Hematopoietic multipotent progenitor cell treated with erythropoietin and hydrocortisone succinate and interleukin-3 and kit ligand, for 8 days (in vitro differentiated cells): ENCODE measurements around the gene GALNT2.

Experiments
- DNase-seq: peaks from one replicate; pipeline ENCODE4 v3.0.0-alpha.2; 2015

Gene GALNT2

DNA sequence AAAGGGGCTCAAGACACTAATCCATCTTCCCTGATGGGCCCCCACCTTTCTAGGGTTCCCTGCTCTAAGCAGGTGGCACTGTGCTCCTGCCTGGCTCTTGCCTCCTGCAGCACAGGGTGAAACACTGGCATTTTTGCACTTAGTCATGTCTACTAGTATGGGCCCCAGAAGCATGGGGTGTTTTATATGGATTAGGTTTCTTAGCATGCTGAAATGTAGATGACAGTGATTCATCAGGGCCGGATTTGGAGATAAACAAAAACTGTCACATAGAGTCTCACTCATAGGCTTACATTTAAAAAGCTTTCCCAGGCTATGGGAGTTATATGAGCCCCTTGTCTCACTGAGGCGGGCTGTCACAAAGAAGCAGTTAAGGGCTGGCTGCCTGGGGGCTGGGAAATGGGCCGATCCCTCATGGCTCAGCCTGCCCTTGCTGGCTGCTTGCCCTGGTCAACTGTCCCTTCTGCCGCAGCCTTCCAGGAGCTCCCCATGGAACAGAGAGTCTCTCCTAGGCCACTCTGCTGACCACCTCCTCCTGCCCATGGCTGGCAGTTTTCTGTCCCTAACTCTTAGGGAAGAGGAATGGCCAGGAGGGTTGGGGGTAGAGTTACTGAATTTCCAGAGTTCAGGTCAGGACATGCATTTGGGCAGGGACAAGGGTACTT is 6.5 kb downstream of the GALNT2 start:
- DNase-seq = peak; percentile 55

DNA sequence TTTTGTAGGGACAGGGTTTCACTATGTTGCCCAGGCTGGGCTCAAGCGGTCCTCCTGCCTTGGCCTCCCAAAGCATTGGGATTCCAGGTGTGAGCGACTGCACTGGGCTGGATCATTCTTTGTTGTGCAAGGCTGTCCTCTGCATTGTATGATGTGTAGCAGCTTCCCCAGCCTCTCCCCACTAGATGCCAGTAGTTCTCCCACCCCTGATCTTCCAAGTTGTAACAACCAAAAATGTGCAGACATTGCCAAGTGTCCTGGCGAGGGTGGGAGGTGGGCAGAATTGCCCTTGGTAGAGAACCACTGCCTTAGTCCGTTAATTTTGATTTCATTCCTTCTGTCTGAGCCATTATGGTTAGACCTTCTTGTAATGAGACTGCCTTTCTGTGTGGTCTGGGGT is 7.2 kb downstream of the GALNT2 start:
- DNase-seq = no peak

DNA sequence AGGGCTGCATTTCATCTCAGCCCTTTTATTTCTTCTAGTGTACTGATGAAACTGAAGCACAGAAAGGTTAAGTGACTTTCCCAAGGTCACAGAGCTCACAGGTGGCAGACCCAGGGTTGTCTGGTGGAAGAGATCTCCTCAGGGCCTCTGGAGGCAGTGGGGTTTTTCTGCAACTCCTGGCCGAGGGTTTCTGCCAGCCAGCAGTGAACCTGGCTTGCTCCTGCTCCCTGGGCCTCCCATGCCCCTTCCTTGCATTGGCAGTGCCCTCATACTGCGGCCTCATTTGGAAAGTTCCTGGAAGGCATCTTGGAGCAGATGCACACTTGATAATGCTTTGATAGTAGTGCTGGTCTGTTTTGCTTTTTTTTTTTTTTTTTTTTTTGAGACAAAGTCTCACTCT is 7.7 kb downstream of the GALNT2 start:
- no peak for DNase-seq

DNA sequence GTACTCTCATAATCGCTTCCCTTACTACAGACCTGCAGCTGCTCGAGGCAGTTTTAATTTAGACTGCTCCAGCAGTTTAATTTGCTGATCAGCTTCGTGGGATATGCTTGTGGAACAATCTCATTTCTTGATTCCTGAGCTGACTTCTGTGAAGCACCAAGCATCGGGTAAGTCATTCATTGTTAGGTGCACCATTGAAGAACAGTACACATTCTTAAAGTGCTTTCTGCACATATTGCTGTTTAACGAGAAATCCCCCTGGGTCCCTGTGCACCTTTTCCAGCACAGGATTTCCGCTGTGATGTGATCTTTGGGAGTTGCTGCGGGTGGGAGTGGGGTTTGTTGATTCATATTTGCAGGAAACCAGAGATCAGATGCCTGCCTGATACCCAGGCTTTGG is 9.1 kb downstream of the GALNT2 start:
- no peak for DNase-seq

DNA sequence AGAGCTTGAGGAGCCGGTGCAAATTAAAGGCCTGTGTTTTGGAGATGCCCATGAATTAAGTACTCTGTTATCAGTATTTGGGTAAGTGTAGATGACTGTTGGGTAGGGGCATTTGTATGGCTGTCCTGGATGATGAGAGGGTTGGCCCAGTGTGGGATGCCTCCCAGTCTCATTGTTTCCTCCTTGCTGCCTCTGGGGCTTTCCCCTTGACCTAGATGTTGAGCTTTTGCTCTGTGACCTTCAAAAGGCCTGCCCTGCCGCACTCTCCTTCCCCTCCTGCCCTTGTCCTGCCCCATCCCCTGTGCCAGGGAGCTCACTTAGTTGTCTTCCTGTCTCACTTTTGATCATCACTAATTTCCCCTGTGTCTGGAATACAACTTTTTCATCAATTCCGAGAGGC is 10.0 kb downstream of the GALNT2 start:
- DNase-seq = no peak

DNA sequence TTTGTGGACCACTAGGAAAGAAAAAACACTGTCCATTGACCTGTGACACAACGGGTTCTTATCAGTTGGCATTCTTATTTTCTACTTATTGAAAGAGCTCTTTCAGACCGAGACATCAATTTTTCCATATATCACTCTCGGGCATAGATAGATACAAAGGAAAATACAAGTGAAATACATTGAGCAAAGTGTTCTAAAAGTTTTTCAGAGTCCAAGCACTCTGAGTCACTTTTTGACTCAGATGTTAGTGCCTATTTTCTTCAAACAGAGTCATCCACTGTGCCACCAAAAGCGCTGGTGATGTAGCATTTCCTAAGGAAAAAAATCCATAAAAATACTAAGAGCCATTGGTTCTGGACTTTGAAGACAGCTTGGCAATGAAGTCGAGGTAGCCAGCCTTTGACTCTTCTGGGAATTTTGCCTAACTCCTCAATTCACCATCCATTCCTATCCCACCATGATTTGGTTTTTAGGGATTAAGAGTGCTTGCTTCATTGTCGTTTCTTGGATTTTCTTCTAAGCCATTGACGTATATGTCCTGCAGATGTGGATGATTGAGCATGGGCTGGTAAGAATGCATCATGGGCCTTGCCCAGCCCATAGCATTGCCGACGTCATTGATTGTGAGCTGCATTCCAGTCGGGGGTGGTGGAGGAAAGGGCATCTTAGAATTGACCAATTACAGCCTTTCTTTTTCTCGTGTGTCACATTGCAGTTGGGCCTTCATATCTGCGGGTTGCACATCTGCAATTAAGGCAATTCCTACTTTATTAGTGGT is 10.6 kb downstream of the GALNT2 start:
- no peak for DNase-seq

DNA sequence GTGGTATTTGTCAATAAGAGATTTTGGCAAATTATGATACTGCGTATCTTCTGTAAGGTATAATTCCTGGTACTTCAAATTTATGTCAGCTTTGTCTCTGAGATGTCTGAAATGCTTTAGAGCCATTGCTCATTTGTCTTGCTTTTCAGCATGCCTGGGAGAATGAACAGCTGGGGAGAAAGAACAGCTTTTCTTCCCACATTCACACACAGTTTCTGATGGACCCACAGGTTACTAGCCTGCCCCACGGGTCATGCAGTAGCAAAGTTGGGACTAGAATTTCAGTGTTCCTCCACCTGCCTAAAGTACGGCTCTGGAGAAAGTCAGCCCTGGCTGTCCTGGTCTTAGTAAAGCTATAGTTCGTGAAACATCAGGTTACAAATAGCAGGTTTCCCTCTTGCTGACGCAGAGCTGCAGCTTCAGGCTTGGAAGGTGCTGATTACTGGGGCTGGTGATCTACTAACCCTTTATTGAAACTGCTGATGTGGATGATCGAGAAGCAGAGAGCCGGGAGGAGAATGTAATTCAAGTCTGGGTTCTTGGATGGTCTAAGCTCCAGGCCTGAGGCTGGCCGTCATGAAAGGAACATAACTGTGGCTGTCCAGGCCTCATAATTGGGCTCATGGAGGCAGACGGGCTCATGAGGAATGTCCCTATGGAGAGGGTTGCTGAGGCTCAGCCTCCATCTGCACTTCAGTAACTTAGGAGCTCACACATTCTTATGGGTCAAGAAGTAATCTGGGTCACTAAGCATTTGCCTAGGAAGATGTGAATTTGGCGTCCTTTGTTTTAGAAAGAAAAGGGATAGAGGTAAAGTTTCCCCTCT is 12.4 kb downstream of the GALNT2 start:
- no peak for DNase-seq

DNA sequence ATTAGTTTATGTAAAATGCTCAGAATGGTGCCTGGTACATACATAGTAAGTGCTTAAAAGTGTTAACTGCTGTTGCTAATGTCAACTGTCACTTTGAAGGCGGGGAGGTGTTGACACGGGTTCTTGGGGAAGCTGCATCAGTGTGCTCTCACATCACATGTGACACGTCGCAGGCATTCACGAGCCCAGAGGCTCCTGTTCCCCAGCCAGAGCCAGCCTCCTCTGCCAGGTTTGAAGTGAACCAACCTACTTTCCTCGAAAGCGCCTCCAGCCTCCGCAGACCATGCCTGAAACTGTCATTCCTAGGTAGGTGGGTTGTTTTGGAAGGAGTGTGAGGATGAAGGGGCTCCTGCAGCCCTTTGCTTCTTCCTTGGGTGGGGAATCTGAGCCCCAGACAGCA is 13.8 kb downstream of the GALNT2 start:
- DNase-seq = no peak

DNA sequence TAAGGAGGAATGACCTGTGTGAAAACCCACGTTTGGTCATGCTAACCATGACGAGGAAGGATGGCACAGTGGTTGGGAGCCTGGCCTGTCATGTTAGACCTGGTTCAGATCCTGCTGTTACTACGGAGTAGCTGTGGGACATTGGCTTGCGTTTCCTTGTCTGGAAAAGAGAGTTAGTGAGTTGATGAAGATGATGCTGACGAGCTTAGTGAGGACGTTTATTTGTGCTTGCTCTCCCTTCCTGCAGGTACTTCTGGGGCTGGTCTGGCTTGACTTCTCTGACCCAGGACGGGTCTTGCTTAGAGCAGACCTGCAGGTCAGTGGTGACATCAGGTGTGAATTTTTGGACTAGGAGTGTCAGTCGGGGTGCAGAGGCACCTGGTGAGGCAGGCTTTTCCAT is 14.7 kb downstream of the GALNT2 start:
- DNase-seq = no peak

DNA sequence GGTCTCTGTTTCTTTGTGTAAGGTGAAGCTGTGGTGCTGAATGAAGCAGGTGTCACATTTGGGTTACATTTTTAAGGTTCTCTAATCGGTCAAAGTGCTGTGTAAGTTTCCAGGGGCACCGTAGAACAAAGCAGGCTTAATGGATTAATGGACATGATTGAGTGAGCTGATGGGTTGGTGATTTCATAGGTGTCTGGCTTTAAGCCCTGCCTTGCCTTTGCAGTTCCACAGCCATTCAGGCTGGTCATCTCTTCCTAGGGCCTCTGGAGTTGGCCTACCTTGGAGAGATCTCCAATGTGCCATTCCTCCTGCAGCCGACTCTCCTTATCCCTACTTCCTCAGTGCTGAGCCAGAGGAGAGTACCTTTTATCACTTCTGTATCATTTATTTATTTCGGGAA is 15.2 kb downstream of the GALNT2 start:
- no peak for DNase-seq

DNA sequence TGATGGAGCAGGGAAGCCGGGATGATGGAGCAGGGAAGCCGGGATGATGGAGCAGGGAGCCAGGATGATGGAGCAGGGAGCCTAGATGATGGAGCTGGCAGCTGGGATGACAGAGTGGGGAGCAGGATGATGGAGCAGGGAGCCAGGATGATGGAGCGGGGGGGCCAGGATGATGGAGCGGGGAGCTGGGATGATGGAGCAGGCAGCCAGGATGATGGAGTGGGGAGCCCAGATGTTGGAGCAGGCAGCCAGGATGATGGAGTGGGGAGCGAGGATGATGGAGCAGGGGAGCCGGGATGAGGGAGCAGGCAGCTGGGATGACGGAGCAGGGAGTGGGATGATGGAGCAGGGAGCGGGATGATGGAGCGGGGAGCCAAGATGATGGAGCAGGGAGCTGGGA is 16.0 kb downstream of the GALNT2 start:
- no peak for DNase-seq

DNA sequence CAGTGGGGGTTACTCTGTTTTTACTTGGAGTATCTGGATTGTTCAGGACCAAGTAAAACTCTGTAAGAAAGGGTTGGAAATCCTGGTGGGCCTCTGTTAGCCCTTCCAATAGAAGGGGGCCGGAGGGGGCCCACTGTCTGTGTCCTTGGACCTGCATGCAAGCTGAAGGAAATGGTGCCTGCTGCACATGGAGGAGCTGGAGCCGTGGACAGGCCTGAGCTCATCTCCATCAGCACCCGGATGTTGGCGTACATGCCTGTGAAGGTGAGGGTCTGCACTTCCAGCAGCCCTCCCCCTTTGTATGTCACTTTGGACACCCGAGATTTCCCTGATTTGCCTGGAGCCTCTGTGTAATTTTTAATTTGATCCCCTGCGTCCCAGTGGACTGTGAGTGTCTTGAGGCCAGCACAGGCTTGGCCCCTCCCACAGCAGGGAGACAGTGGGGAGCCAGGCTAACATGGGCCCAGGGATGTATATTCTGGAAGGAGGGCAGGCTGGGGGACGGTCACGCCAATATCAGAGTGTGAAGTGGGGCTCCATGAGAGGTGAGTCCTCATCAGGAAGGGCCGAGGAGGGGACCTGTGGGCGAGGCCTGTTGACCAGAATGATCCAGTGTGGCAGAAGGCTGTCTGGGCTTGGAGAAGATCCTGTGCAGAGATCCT is 16.8 kb downstream of the GALNT2 start:
- DNase-seq = no peak

DNA sequence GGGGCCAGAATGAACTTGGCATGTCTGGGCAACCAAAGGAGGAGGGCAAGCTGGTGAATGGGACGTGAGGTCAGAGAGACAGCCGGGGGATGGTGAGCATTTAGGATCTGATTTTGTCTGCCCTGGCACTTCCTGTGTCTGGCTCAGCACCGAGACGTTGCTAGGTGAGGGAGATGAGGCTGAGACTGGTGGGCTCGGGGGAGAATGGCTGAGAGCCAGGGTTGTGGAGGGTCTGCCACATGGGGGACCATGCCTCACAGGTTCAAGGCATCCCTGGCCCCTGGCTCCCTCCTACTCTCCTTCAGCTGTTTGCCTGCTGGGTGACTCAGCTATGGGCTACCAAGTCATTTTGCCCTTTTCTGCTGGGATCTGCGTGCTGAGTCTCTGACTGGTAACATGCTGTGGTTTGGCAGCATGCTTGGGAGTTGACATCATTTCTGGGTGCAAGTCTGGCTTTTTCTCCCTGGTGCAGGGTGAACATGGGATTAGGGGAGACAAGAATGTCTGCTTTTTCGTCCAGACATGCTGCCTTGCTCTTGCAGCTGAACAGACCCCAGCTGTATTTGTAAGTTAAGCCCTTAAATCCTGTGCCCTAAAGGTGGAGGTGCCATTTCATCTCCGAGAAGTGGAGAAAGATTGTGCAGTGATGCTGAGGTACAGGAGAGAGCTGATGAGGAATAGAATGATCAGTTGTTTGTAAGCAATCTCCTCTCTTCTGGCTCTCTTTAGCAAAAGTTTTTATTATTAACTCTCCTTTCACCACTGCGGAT is 17.6 kb downstream of the GALNT2 start:
- DNase-seq = peak; percentile 57

DNA sequence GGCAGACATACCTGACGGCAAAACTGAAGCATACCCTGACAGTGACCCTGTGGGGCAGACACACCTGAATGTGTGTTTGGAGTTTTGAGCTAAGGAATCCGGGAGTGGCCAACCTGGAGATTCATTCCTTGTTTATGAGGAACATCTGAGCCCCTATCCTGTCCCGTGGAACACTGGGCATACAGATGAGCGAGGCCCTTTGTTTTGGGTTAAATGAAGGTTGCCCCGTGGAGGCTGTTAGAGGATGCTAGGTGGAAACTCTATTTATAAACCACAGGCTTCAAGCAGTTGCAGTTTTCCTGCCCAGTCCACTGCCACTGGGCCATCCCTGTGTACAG is 18.1 kb downstream of the GALNT2 start:
- no peak for DNase-seq

DNA sequence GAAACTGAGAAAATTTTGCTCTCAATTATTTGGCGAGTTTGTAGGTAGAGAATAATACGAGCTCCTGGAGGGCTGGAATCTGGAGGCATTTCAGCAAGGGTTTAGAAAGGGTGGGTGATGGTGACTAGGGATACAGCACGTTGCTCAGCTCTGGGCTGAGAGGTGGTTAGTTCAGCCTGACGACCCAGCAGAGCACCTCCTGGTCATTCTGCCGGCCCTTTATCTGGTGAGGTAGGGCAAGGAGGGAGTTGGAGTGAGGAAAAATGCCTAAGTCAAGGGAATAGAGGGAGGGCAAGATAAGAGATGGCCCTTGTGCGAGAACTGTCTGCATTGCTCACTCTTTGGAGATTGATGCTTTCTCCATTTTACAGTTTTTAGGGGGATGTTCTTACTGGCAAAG is 19.1 kb downstream of the GALNT2 start:
- no peak for DNase-seq

DNA sequence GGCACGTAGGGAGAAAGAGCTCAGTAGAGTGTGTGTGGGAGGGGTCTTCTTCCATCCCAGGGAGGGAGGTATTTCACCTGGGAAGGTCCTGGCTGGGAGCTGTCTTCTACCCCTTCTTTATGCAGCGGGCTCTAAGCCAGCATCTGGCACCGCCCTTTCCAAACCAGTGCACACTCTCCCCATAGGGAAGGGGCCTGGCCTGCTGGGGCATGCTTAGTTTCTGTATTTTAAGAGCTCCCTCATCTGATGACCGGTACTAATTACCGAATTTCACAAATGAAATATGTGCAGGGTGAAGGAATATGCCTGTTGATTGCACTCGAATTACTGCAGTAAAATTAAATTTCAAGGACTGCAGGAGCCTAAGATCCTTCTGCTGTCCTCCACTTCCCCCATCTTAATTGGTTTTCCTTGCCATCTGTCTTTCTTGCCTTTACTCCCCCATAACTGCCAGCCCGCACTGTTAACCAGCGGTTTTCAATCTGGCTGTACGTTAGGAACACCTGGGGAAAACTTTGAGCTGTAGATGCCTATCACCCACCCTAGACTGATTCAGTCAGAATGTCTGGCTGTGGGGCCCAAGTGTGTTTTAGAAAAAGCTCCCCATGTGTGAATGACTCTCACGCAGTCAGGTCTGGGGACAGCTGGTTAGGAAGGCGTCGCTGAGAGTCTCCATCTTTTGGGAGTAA is 20.1 kb downstream of the GALNT2 start:
- no peak for DNase-seq

DNA sequence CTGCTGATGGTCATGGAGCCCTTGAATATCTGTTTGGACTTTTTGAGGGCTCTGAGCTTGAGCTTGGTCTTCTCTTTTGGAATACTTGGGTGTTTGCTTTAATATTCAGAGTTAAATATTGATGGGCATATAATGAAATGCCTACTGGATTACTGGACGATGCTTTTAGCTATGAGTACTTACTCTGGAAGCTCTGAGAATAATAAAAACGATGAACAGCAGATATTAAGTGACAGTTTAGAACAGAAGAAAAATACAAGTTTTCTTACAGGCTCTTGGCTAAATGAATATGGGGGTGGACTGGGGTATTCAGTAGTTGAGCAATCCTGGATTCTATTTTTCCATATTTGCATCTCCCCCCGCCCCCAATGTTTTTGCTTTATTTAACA is 20.7 kb downstream of the GALNT2 start:
- DNase-seq = no peak

DNA sequence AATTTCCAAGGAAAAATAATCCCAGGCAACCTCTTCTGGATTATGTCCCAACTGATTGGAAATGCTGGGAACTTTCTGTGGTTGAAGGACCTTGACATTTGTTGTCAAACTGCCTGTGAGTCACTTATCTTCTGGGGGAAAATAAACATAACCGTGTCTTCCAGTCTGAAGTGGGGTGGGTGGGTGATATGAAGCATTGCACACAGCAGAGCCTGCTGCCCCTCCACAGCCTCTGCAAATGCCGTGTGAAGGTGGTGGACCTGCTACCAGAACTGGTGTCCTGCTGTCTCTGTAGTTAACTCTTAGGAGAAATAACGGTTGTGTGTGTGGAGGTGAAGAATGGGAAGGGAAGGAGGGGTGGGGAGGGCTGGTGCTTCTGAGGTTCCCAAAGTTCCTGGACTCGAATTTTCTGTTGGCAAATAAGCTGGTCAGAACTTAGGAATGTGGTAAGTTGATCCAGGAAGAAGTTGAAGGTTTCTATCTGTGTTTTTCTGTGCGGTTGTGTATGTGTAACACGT is 23.2 kb downstream of the GALNT2 start:
- DNase-seq = no peak

DNA sequence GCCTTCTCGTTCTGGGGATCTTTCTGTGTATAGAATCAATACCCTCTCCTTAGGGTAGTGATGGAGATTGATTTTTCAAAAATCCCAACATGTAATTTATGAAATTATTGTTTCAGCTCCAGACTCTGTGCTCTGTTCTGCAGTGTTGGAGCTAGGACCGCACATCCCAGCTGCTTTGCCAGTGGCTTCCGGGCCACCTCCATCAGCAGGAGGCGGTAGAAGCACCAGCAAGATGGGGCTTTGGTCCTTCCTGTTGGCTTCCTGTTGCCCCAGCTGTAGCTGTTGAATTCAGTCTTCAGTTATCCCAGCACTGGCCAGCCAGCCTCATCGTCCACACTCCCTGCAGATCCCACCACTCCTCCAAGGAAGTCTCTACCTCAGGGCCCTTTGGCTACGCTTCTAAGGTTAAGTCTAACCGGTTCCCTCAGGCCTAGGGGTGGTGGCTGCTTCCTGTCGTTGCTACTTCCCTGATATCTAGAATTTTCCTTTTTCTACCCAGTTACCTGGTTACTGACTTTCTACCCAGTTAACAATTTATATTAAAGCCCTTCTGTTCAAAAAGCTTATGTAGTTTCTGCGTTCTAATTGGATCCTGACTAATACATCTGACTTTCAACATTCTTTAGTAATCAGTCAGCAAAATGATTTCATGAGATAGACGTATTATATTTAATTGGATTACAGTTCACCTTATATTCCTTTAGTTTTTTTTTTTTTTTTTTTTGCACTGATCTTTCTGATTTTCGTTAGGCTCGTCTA is 24.6 kb downstream of the GALNT2 start:
- DNase-seq = no peak

DNA sequence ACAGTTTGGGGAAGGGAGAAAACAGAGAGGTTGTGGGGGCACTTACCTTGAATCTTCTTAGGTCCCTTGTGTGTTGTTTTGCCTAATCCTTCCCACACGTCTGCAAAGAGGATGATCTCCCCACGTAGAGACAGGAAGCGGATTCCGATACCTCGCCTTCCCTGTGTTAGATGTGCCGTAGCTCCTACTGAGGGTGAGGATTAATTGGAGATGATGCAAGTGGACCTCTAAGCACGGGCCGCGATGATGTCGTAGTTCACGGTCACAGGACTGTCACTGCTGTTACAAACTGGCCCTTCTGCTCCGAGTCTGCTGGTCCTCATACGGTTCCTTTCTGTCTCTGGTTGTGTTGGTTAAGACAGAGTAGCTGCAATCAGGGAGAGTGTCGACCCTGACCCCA is 27.7 kb downstream of the GALNT2 start:
- DNase-seq = no peak

DNA sequence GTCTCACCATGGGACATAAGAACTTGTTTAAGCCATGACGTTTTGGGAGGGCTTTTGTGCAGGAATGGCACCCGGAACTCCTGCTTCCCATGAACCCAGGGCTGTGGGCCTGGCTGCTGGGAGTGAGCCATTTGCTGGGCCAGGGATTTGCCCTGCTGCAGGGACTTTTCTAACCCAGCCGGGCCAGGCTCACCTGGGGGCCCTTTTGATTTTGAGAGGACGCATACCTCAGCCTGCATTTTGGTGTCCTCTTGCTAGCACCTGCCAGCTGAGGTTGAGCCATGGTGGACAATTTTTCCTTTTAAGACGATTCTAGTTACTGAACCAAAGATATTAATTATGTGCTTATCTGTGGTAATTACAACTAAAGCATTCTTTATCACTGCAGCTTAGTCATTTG is 28.9 kb downstream of the GALNT2 start:
- no peak for DNase-seq
